LNCaP clone FGC (cell line): ENCODE results near the gene ARHGEF6.

Source experiments
- DNase-seq: peaks from one replicate; pipeline ENCODE4 v3.0.0-alpha.2; 2011; ENCODE audit warnings: low read depth
- H3K4me3 ChIP-seq: 2 replicates; pipeline ENCODE4 v1.5.1; 2011; ENCODE audit warnings: mild to moderate bottlenecking, low read depth, low read length, control low read depth
- CTCF ChIP-seq: IDR thresholded peaks from 2 replicates; pipeline ENCODE4 v1.5.1; 2012; ENCODE audit warnings: mild to moderate bottlenecking; ENCODE audit not compliant: control insufficient read depth, insufficient read depth; ENCODE audit errors: extremely low read depth

ARHGEF6 gene

GRCh38 chrX:136650811-136651210 is 129.9 kb downstream of the ARHGEF6 start:
- no peak for TF ChIP-seq CTCF
- no peak overlapping the region for H3K4me3 ChIP-seq
- DNase-seq = no peak

GRCh38 chrX:136647677-136648360 is 132.9 kb downstream of the ARHGEF6 start, which contains the start of gene CD40LG:
Gene CD40LG (plus strand): TSS chrX:136648158. CDS start chrX:136648249, 91 bp downstream.
- H3K4me3 ChIP-seq = no peak within 1 kb of the TSS
- no peak for TF ChIP-seq CTCF
- no peak for DNase-seq

GRCh38 chrX:136646602-136647239 is 134.0 kb downstream of the ARHGEF6 start:
- no peak for TF ChIP-seq CTCF

DNA sequence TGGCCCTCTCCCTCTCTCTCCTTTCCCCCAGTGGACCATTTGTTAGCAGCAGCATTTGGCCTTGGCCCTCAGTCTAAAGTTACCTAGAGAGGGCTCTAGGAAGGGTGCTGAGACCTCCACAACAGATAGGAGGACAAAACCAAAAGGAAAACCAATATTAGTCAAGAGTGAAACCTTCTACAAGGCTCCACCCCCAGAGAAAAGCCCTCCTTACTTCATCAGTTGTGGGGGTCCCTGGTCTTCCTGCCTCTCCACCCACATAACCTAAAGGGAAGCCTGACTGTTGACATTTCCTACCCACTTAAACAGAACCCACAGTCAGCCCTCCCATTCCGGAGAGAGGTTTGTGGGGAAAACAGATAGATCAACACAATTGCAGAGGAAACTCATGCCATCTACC is 137.5 kb downstream of the ARHGEF6 start:
- H3K4me3 ChIP-seq = no peak overlapping the region
- TF ChIP-seq CTCF = no peak
- no peak for DNase-seq

More at GRCh38 chrX:136646602-136647239, 134.0 kb downstream of the ARHGEF6 start:
- DNase-seq = no peak
- no peak overlapping the region for H3K4me3 ChIP-seq

GRCh38 chrX:136639506-136640176 is 141.1 kb downstream of the ARHGEF6 start:
- no peak for DNase-seq
- no peak overlapping the region for H3K4me3 ChIP-seq
- TF ChIP-seq CTCF = no peak

DNA sequence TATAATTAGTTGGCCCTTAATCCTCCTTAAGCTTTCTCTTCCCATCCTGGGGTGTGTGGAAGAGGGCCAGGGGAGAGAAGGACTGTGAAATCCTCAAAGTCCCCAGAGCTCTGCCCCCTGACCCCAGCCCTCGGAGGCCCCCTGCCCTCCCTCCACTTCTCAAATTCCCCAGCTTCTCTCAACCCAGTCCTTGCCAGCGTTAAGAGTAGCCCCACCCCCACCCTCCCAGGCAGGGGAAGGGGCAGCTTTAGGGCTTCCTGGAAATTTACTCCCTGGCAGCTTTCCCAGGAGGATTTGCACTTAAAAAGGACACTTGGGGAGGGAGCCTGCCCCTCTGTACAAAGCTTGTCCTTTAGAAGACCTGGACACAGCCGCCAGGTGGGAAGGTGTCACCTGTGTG is 144.6 kb downstream of the ARHGEF6 start:
- no peak for TF ChIP-seq CTCF
- DNase-seq = no peak
- H3K4me3 ChIP-seq = no peak overlapping the region

DNA sequence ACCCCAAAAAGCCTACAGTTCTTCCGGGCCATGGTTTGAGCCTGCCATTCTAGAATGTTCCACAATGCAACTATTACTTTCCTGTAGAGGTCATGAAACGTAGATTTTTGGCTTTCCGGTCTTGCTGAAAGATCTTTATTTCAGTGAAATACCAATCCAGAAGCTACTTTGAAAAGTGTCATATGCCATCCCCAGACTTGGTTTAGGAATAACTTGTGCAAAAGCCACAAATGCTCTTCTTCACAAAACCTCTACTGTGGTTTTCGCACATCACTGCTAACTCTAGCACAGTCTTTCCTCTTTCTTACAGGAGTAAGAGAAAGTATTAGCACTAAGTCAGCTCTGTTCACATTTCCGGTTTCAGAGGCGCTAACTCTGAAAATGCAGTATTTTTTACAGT is 145.5 kb downstream of the ARHGEF6 start:
- H3K4me3 ChIP-seq = no peak overlapping the region
- TF ChIP-seq CTCF = no peak
- DNase-seq = no peak
